Mucosa of descending colon (tissue), 3 donors: ENCODE data around the gene CCND2. TPM values are rescaled to one million over a fixed set of nuclear protein-coding genes. Genes with fewer than 3 reads are reported as not detected.

ENCODE experiments used
- ATAC-seq: fragments of 200-7000 bp; cut with Tn5 transposase; one replicate; pipeline ENCODE4 v1.9.1; 2020; ENCODE audit warnings: mild to moderate bottlenecking, moderate library complexity
- DNase-seq, 3 donors: peaks; one replicate each; pipeline ENCODE4 v3.0.0-alpha.2; 2020
- H3K36me3 ChIP-seq: fragments of 200-600 bp; one replicate; pipeline ENCODE4 v1.8.0; 2021; ENCODE audit warnings: low read depth, mild to moderate bottlenecking
- H3K4me1 ChIP-seq: fragments of 200-600 bp; one replicate; pipeline ENCODE4 v1.8.0; 2021; ENCODE audit warnings: low read depth, mild to moderate bottlenecking
- H3K4me3 ChIP-seq: fragments of 200-600 bp; one replicate; pipeline ENCODE4 v1.8.0; 2021; ENCODE audit warnings: mild to moderate bottlenecking
- H3K9me3 ChIP-seq: fragments of 200-600 bp; one replicate; pipeline ENCODE4 v1.8.0; 2021; ENCODE audit warnings: mild to moderate bottlenecking
- CTCF ChIP-seq: fragments of 200-600 bp; IDR thresholded peaks from one replicate; pipeline ENCODE4 v1.8.0; 2022; ENCODE audit warnings: antibody characterized with exemption, mild to moderate bottlenecking
- intact Hi-C, 2 donors: fragments of 100-400 bp; cut with DNase I in 1 of 2; cut with micrococcal nuclease in 1 of 2; formaldehyde crosslinking; loops; one replicate each; pipeline versions ENCODE4 v1.11.0 to v1.11.1; 2022; cut with DNase I, micrococcal nuclease
- total RNA-seq, 3 donors: library from RNA; stranded (reverse); fragmentation: NEBNext Ultra II Directional in 2 of 3; extraction: Animal tissue kit (Norgen Biotek cat#: 25700) in 2 of 3; gene quantifications; one replicate each; pipeline versions ENCODE4 v1.2.1 to v1.2.4, GENCODE V29; 2021 to 2023
- donor health status: DM: no; HTN: no; CAD: no; lungs with moderate emphysema.
- donor health status: DM: no; HTN: no; CAD: no.
- donor health status: DM: no; HTN: yes; CAD: no.

CCND2 gene
- total RNA-seq, 3 donors from 2014 or later: 105 to 236 (median 130) TPM

- H3K9me3 ChIP-seq: no peaks in the 10 kb centered on the region
- DNase-seq (peak in 2 of 3 donors; percentile 45 to 48), ATAC-seq (no peak)
- intact Hi-C loops: no loop called here
- TF ChIP-seq CTCF: no peak
- H3K36me3 ChIP-seq: no peaks in the 10 kb centered on the region
- peaks cover 20% of the 10 kb centered on the region for H3K4me1 ChIP-seq
- peak overlapping the region; percentile 18 for H3K4me3 ChIP-seq
These were observed 5.0 kb upstream of the CCND2 start for GRCh38 chr12:4268329-4269181.

GRCh38 chr12:4269279-4269991 is 4.1 kb upstream of the CCND2 start:
- no peaks in the 10 kb centered on the region for H3K9me3 ChIP-seq
- intact Hi-C loops: no loop called here
- no peak for TF ChIP-seq CTCF
- peak overlapping the region; percentile 18 for H3K4me3 ChIP-seq
- peaks cover 20% of the 10 kb centered on the region for H3K4me1 ChIP-seq
- H3K36me3 ChIP-seq: no peaks in the 10 kb centered on the region
- peak; percentile 90 to 93 (median 91) for DNase-seq
- ATAC-seq: peak; percentile 16

GRCh38 chr12:4270016-4270830 is 3.3 kb upstream of the CCND2 start:
- DNase-seq: peak; percentile 76 to 82 (median 81)
- Histone ChIP-seq H3K9me3 (no peaks in the 10 kb centered on the region), H3K4me3 (peak overlapping the region; percentile 18), H3K36me3 (no peaks in the 10 kb centered on the region), H3K4me1 (peaks cover 20% of the 10 kb centered on the region)
- peak; percentile 28 for ATAC-seq
- intact Hi-C loops: no loop called here
- TF ChIP-seq CTCF: no peak

- intact Hi-C loops: no loop called here
- ATAC-seq (peak; percentile 7), DNase-seq (peak; percentile 74 to 87 (median 79))
- Histone ChIP-seq H3K9me3 (no peaks in the 10 kb centered on the region), H3K4me1 (peaks cover 24% of the 10 kb centered on the region), H3K36me3 (no peaks in the 10 kb centered on the region), H3K4me3 (peak overlapping the region; percentile 22)
- no peak for TF ChIP-seq CTCF
These were observed 2.5 kb upstream of the CCND2 start for GRCh38 chr12:4270831-4271716.
